Measurements from ENCODE around the gene ID2.
A peak's percentile ranks its signal among the peaks of the same experiment; 100 is the strongest.

ID2 gene

DNA sequence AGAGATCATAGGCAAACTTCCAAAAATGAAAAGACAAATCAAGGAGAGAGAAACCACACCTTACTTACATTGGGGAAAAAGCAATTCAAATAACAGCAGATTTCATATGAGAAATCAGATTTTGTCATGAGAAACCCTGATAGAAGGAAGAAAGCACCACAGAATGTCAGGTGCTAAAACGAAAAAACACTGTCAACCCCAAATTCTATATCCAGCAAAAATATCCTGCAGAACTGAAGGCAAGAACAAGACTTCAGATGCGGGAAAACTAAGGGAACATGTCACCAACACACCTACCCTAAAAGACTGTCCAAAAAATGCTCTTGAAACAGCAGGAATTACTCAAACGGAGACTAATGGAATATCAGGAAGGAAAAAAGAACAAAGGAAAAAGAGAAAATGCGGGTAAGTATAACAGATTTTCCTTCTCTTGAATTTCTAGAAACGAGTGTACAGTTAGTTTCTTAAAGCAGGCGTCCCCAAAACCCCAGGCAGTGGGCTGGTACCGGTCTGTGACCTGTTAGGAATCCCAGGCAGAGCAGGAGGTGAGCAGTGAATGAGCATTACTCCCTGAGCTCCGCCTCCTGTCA lies 7.3 kb upstream of the ID2 start:
- Mint-ChIP-seq H3K4me3 (no peak overlapping the region), H3K27me3 (peaks cover 52% of the 10 kb centered on the region), H3K27ac (no peak overlapping the region), H3K9me3 (peaks cover 12 to 29% of the 10 kb centered on the region in 2 donors), H3K4me1 (peaks cover 33% of the 10 kb centered on the region)
- ATAC-seq (no peak), DNase-seq (no peak)

DNA sequence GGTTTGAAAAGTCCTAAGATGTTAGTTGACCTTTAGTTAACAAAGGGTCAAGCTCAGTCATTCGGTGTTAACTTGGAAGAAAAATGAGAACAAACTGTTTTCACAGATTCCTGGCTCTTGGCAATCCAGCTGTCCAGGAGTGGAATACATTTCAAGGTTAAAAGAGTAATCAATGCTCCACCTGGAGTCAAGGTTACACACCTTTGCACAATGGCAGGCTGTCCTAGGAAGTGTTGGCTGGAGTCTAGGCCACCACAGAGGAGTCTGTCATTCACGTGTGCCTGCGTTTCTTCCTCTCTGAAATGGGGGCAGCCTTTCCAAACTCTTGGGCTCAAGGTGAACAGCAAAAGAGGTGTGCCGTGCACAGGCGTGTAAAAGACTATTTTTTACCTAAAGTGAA lies 6.3 kb upstream of the ID2 start:
- no peak overlapping the region for H3K4me3 Mint-ChIP-seq
- ATAC-seq, result no peak

DNA sequence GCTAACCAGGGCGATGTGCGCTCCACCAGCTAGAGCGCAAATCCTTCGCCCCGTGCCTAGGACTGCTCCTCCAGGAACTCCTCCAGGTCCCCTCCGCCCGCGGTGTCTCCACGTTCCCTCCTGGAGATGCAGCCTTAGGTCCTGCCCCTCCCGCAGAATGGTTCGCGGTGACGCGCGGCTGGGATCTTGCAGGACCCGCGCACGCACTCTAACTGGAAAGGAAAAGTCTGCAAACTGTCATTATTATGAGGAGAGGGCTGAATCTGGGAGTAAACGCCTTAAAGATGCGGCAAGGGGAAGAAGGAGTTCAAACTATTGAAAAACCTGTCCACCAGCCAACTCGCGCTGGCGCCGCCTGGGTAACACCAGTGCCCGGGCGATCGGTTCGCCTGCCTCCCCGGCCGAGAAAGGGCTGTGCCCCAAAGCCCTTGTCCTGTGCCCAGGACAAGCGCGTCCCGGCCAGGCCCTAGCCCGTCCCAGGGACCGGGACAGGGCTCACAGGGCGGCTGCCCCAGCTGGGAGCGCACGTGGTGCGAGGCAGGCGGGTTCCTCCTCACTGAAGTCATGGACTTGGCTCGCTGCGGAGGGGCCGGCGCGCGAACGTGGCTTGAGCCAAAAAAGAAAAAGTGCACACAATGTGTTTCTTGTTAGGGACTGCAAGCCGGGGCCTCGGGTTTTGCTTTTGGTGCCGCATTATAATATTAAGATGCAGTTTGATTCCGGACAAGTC lies 5.5 kb upstream of the ID2 start:
- Mint-ChIP-seq H3K27ac (no peak overlapping the region), H3K9me3 (peaks cover 12 to 29% of the 10 kb centered on the region in 2 donors), H3K27me3 (peaks cover 52% of the 10 kb centered on the region), H3K4me3 (peak overlapping the region; percentile 81 to 100), H3K4me1 (peaks cover 51% of the 10 kb centered on the region)
- ATAC-seq (no peak), DNase-seq (no peak)

More for the DNA sequence above, 6.3 kb upstream of the ID2 start:
- Mint-ChIP-seq H3K9me3 (peaks cover 12 to 29% of the 10 kb centered on the region in 2 donors), H3K4me1 (peaks cover 43% of the 10 kb centered on the region), H3K27ac (no peak overlapping the region), H3K27me3 (peaks cover 52% of the 10 kb centered on the region)
- DNase-seq, result no peak

DNA sequence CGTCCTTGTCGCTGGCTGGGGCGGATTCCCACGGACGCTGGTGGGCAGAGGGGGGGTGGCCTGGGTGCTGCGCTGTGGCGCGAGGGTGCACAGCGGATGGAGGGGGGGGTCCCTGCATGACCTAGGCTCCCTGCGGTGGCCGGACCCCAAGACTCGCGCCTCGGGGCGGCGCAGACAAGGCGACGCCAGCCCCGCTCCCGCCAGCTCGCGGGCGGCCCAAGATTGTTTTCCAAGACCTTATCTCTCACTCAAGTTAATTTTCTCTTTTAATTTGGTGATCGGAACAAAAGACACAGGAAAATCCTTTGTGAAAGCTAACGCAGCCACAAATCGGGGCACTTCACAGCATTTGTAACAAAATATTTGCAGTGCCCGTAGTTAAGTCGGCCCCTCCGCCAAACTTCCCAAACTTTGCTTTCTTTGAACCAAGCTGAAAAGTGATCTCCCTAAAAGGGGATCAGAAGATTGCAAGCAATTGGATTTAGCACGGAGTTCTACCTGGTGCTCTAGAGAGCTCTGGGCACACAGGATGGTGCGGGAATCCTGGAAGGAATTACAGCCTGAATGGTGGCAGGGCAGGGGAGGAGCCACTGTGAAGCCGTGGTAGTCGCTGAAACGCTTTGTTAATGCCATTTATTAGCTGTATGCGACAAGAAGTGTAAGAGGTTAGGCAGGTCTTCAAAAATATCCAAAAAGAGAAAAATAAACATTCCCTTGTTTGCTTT lies 4.8 kb upstream of the ID2 start:
- Mint-ChIP-seq H3K9me3 (peaks cover 12 to 29% of the 10 kb centered on the region in 2 donors), H3K27me3 (peaks cover 52% of the 10 kb centered on the region), H3K4me3 (peak overlapping the region; percentile 81 to 100), H3K27ac (no peak overlapping the region), H3K4me1 (peaks cover 51% of the 10 kb centered on the region)
- no peak for ATAC-seq
- DNase-seq, result no peak

DNA sequence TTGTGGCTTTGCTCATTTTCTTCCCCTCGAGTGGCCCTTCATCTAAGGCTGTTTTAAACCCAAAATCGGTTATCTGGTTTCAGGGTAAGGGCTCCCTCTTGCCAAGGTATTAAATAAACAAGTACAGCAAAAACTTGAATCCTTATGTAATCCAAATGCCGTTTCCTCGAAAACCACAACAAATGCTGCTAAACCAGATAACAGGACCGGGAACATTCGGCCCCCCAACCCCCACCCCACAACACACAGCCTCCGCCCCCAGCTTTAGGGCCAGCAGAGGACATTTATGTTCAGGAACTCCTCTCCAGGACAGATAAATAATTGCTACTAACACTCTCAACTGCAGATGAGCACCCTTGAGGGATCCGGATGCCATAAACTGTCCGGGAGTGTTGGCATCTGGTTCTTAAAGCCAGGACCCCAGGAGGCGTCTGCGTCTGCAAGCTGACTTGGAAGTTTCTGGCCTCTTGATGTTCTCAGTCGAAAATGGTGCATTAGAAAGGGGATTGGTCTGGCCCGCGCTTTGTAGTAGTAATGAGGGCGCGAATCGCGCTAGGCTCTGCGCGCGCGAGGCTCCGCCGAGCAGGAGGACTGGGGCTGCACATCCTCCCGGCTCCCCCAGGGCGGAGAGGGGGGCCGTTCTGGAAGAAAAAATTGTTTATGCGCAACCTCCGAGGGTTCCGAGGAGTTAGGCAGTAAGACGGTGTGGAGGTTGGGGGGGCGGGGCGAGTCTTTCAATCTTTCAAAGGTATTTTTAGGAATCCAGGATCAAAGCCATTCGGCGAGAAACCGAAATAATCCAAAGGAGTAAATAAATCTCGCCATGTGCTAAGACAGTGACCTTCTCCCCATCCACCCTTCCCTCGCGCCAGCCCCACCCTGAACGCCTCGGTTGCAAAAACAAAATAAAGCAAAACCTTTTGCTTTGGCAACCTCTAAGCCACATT lies 3.9 kb upstream of the ID2 start:
- peaks cover 51% of the 10 kb centered on the region for H3K4me1 Mint-ChIP-seq
- H3K27ac Mint-ChIP-seq, result peak overlapping the region; percentile 79 to 81
- DNase-seq (peak; percentile 48 to 50), ATAC-seq (no peak)
- H3K27me3 Mint-ChIP-seq, result peaks cover 51% of the 10 kb centered on the region
- H3K9me3 Mint-ChIP-seq, result peaks cover 12 to 29% of the 10 kb centered on the region in 2 donors
- H3K4me3 Mint-ChIP-seq, result peak overlapping the region; percentile 81 to 100

DNA sequence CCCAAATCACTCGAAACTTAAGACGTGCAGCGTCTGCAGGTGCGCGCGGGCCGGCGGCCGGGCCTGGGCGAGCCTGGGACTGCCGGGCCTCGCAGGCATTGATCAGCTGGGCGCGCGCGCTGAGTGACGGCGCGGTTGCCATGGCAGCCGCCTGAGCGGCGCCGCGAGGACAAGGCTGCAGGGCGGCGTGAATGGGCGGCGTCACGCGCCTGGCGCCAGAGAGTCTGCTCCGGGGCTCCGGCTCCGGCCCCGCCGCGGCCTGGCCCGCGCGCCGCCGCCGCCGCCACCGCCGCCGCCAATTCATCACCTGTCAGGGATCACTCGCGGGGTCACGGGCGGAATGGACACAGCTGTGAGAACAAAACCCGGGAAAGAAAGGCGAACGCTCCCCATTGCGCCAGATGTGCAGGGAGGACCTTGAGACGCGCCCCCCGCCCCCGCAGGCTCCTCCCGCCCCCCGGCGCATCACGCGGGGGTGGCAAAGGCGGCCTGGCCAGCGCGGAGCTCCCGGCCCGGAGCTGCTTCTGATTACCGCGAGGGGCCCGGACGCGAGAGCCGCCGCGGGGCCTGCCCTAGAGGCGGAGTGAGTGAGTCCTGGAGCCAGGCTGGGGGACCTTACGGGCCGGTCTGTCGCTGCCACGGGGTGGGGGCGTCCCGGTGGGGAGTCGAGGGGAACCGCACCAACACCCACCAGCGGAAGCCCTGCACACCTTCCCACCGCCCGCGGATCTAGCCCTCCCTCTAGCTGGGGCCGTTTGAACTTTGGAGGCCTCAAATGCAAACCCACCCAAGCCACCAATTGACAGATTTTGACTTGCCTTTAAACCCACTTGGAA lies 2.9 kb upstream of the ID2 start:
- Mint-ChIP-seq H3K27ac (peak overlapping the region; percentile 38 to 89), H3K4me3 (peak overlapping the region; percentile 88 to 100), H3K4me1 (peaks cover 51% of the 10 kb centered on the region), H3K9me3 (peaks cover 8 to 20% of the 10 kb centered on the region in 2 donors), H3K27me3 (peaks cover 41% of the 10 kb centered on the region)
- DNase-seq, result peak; percentile 84 to 88
- peak; percentile 75 for ATAC-seq

DNA sequence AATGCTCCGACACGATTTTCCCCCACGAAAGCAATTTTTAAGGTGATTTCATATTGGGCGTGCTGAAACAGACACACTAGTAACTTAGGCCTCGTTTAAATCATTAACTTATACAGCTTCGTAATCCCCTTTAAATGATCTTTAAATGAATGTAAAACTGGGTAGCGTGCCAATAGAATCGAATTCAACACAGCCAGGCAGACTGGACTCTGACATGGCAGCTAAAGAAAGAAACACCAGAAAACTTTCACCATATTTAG lies 2.4 kb upstream of the ID2 start:
- peaks cover 3 to 14% of the 10 kb centered on the region in 2 donors for H3K9me3 Mint-ChIP-seq
- H3K4me1 Mint-ChIP-seq, result peaks cover 53% of the 10 kb centered on the region
- H3K4me3 Mint-ChIP-seq, result peak overlapping the region; percentile 88 to 100
- DNase-seq, result no peak
- no peak for ATAC-seq
- peak overlapping the region; percentile 16 to 89 for H3K27ac Mint-ChIP-seq
- peaks cover 35% of the 10 kb centered on the region for H3K27me3 Mint-ChIP-seq

DNA sequence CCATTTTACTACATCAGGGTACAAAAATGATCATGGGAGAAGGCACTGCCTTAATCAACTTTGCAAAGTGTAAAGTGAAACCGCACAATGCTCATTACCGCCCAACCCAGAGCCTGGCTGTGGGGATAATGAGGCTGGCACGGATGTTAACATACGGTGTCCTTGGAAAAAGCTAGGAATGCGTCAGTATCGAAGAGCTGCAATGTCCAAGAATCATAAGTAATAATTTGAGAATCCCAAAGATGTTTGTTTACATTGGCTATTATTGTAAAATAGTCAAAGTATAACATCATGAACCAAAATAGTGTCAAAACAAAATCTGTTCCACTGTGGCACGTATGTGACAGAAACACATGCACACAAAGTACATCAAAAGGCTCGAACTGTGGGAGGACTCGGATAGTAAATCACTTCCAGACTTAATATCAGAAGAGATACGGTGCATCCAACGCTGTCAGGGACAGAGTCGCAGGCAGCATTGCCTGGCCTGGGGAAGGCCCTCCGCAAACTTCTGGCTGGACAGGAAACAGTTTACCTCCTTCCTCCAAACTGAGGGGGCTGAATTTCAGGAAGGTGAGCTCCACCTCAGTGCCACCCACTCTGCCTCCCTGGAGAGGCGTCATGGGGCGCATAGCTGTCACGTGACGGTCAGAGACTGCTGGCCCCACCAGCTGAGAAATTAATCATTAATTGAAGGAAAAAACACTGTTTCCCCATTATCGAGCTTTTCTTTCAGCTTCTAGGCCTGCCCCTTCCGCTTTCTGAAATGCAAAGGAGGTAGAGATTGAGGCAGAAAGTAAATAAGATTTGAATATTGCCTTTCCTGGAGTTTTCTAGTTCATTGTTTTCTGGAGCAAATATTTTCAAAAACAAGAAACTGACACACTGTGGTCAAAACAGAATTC lies 1.8 kb upstream of the ID2 start:
- peaks cover 59% of the 10 kb centered on the region for H3K4me1 Mint-ChIP-seq
- peak overlapping the region; percentile 88 to 100 for H3K4me3 Mint-ChIP-seq
- H3K27ac Mint-ChIP-seq, result peak overlapping the region; percentile 62 to 89
- peaks cover 0 to 10% of the 10 kb centered on the region in 2 donors for H3K9me3 Mint-ChIP-seq
- DNase-seq, result no peak
- ATAC-seq, result no peak
- peaks cover 30% of the 10 kb centered on the region for H3K27me3 Mint-ChIP-seq

DNA sequence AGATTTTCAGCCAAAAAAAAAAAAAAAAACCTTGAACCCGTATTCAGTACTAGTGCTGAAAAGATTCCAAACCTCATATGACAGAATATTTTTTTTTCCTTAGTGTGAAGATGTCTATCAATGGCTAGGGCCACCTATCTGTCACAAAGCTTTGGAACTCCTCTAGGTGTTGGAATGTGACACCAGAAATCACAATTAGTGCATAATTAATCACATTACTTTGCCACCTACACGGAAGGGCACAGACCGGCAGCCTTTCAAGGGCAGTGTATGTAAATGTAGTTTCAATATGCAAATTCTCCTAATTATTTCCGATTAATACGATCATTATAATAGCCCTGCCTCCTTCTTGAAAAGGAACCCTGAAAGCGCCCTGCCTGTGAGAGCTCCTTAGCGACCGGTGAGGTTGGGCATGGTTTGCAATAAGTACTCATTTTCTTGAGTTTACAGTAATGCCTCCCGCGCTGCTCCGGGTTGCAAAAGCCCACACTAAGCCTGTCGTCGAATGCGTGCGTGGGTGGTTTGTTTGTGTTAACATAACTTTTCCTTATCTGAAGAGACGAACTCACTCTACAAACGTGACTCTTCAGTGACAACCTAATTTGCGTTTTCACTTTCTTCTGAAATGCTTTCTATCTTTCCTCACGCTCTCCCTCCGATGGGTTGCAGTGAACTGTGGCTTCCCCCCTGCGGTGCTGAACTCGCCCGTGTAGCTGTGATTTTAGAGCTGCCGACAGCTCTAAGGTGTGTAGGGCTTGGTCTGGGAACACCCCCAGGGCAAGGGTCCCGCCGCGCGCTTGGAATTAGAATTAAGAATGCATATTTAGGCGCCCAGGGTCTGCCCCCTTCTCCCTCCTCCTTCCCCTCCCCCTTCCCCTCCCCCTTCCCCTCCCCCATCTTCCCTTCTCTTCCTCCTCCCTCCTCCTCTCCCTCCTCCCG lies 765 bp upstream of the ID2 start:
- H3K4me1 Mint-ChIP-seq, result peaks cover 56% of the 10 kb centered on the region
- peak; percentile 77 to 83 for DNase-seq
- peak overlapping the region; percentile 14 to 36 for H3K27ac Mint-ChIP-seq
- H3K9me3 Mint-ChIP-seq, result peaks cover 0 to 4% of the 10 kb centered on the region in 2 donors
- H3K27me3 Mint-ChIP-seq, result peaks cover 23% of the 10 kb centered on the region
- peak overlapping the region; percentile 83 to 100 for H3K4me3 Mint-ChIP-seq
- ATAC-seq, result peak; percentile 38

DNA sequence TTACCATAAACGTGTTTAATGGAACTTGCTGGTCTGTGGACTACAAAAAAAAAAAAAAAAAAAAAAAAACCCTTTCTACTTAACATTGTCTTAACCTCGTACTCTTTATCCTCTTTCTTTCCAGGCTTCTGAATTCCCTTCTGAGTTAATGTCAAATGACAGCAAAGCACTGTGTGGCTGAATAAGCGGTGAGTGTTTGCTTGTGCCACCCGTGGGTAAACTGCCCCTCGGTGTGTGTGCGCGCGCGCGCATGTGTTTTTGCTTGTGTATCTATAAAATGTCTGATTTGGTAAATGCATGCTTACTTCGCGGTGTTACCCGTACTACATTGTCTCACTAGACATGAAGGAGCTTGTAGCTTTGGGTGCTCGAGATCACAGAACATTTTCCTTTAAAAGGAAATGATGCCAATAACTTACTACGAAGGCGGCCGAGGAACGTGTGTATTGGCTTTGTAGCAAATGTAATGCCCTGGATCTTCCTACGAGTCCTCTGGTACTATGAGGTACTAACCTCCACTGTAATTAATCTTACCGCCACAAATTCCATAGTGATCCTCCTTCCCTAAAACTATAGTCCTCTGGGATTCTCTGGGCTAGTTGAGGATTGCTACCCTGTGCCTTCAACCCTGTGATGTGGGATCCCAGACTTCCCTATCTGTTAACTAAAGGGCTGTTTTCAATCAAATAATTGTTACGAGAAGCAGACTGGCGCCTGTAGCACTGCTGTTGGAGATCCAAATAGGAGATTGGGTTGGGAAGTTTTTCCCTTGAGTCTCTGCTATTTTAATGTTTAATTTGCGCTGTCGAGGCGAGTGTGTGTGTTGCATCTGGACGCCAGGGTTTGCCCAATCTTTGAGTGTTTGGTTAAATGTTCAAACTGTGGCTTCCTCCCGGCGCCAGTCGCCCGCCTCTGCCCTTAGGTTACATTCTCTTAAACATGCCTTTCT lies 1.1 kb downstream of the ID2 start:
- peak; percentile 48 to 56 for DNase-seq
- Mint-ChIP-seq H3K27me3 (peaks cover 4% of the 10 kb centered on the region), H3K4me1 (peaks cover 37% of the 10 kb centered on the region)

DNA sequence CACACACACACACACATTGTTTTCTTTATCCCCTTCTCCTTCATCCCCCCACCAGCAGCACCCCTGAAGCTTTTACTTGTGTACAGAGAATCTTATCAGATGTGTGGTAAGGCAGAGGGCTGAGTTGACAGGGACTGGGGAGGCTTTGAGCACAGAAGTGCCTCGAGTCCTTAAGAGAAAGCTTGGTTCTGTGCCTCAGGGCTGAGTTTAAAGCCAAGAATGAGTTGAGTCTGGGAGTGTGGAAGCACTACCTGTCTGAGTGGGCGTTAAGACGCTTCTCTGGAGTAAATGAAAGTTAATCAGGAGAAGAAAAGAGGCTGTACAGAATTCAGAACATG lies 2.7 kb downstream of the ID2 start:
- H3K4me1 Mint-ChIP-seq, result peaks cover 26% of the 10 kb centered on the region
- H3K4me3 Mint-ChIP-seq, result peak overlapping the region; percentile 85 to 99
- no peaks in the 10 kb centered on the region for H3K27me3 Mint-ChIP-seq
- no peaks in the 10 kb centered on the region for H3K9me3 Mint-ChIP-seq
- ATAC-seq (peak; percentile 27), DNase-seq (peak; percentile 59 to 70)
- H3K27ac Mint-ChIP-seq, result peak overlapping the region; percentile 95 to 98

More for the DNA sequence above, 1.1 kb downstream of the ID2 start:
- Mint-ChIP-seq H3K27ac (peak overlapping the region; percentile 93 to 97), H3K9me3 (no peaks in the 10 kb centered on the region), H3K4me3 (peak overlapping the region; percentile 98 to 100)
- no peak for ATAC-seq

Measured in stimulated activated naive CD8-positive, alpha-beta T cell treated with anti-CD3 and anti-CD28 coated beads, Interleukin-15, amount 100 ng/mL, for 72 hours (primary cell).